ENCODE measurements around the gene EFHD1. TPM values are rescaled to one million over a fixed set of nuclear protein-coding genes. Genes with fewer than 3 reads are reported as not detected.

EFHD1 gene, protein sequence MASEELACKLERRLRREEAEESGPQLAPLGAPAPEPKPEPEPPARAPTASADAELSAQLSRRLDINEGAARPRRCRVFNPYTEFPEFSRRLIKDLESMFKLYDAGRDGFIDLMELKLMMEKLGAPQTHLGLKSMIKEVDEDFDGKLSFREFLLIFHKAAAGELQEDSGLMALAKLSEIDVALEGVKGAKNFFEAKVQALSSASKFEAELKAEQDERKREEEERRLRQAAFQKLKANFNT
- total RNA-seq (2014; rRNA removed; shearing (Covaris generic)) (3.4 and 7.0 TPM in 2 replicates), polyA plus RNA-seq (2016; fragmentation: Nextera tagmentation; extraction: Ambion mirVana) (6.2 and 6.4 TPM in 2 replicates)
- long read RNA-seq = 0 reads

DNA sequence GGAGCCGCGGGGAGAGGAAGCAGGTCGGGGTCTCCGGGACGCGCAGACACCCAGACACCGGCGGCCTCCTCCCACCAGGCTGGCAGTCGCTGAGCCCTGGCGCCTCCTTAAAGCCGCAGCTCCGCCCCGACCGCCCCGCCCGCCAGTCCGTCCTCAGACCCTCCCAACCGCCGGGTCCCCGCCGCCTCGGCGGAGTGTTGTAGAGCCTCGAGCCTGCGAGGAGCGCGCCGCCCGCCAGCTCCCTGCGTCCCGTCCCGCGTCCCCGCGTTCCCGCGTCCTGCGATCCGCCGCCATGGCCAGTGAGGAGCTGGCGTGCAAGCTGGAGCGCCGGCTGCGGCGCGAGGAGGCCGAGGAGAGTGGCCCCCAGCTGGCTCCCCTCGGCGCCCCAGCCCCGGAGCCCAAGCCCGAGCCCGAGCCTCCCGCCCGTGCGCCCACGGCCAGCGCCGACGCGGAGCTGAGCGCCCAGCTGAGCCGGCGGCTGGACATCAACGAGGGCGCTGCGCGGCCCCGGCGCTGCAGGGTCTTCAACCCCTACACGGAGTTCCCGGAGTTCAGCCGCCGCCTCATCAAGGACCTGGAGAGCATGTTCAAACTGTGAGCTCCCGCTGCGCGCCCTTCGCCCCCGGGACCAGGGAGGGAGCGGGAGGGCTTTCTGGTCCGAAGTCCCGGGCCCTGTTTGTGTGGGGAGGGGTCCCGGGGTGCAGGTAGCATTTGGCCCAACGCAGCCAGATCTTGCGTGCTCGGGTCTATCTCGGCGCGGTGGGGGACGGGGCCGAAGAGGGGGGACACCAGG lies at the start of gene EFHD1:
Gene EFHD1 (plus strand): TSS at position 192 of the 793 bp plus-strand sequence. CDS start 101 bp downstream, at position 293.
- no peaks in the 10 kb centered on the region for H3K36me3 Mint-ChIP-seq (ENCODE audit: low read depth)
- peak within 1 kb of the TSS; percentile 96 for H2AFZ ChIP-seq
- H3K27ac Mint-ChIP-seq = no peak within 1 kb of the TSS
- H4K20me1 ChIP-seq (replicated peaks; ENCODE audit: insufficient read depth) = 0 out of 2 replicates have a peak, but pooled peaks cover 8% of the 10 kb centered on the region
- no peaks in the 10 kb centered on the region for H3K36me3 ChIP-seq (ENCODE audit: insufficient read depth)
- peak within 1 kb of the TSS; percentile 67 for H3K4me3 Mint-ChIP-seq
- no peaks in the 10 kb centered on the region for H3K9me2 ChIP-seq (ENCODE audit: insufficient read depth)
- H3K9me3 Mint-ChIP-seq = no peaks in the 10 kb centered on the region; the same call in 2 of the 3 replicates
- peaks cover 9% of the 10 kb centered on the region; the same call in 2 of the 3 replicates for H3K4me1 Mint-ChIP-seq
- H3K4me2 ChIP-seq = peak within 1 kb of the TSS; percentile 93
- ATAC-seq (peak; percentile 90), DNase-seq (ENCODE audit: low spot score) (peak; percentile 89)
- H3K27ac ChIP-seq (ENCODE audit: low read depth) = no peak within 1 kb of the TSS
- H3K27me3 Mint-ChIP-seq (ENCODE audit: insufficient read depth, low read depth, poor library complexity) = peaks cover 46% of the 10 kb centered on the region
- TF ChIP-seq JUNB (IDR thresholded peaks at IDR 0.05; ENCODE audit: unreplicated experiment) (no peak), POLR2AphosphoS5 (IDR thresholded peaks at IDR 0.05; ENCODE audit: low read depth) (peak; percentile 56)
- TF ChIP-seq, protein P1, sequence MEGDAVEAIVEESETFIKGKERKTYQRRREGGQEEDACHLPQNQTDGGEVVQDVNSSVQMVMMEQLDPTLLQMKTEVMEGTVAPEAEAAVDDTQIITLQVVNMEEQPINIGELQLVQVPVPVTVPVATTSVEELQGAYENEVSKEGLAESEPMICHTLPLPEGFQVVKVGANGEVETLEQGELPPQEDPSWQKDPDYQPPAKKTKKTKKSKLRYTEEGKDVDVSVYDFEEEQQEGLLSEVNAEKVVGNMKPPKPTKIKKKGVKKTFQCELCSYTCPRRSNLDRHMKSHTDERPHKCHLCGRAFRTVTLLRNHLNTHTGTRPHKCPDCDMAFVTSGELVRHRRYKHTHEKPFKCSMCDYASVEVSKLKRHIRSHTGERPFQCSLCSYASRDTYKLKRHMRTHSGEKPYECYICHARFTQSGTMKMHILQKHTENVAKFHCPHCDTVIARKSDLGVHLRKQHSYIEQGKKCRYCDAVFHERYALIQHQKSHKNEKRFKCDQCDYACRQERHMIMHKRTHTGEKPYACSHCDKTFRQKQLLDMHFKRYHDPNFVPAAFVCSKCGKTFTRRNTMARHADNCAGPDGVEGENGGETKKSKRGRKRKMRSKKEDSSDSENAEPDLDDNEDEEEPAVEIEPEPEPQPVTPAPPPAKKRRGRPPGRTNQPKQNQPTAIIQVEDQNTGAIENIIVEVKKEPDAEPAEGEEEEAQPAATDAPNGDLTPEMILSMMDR (conservative IDR thresholded peaks at IDR 0.05; ENCODE audit: low read depth in 2 of 2) = no peak
- TF ChIP-seq, protein P2, sequence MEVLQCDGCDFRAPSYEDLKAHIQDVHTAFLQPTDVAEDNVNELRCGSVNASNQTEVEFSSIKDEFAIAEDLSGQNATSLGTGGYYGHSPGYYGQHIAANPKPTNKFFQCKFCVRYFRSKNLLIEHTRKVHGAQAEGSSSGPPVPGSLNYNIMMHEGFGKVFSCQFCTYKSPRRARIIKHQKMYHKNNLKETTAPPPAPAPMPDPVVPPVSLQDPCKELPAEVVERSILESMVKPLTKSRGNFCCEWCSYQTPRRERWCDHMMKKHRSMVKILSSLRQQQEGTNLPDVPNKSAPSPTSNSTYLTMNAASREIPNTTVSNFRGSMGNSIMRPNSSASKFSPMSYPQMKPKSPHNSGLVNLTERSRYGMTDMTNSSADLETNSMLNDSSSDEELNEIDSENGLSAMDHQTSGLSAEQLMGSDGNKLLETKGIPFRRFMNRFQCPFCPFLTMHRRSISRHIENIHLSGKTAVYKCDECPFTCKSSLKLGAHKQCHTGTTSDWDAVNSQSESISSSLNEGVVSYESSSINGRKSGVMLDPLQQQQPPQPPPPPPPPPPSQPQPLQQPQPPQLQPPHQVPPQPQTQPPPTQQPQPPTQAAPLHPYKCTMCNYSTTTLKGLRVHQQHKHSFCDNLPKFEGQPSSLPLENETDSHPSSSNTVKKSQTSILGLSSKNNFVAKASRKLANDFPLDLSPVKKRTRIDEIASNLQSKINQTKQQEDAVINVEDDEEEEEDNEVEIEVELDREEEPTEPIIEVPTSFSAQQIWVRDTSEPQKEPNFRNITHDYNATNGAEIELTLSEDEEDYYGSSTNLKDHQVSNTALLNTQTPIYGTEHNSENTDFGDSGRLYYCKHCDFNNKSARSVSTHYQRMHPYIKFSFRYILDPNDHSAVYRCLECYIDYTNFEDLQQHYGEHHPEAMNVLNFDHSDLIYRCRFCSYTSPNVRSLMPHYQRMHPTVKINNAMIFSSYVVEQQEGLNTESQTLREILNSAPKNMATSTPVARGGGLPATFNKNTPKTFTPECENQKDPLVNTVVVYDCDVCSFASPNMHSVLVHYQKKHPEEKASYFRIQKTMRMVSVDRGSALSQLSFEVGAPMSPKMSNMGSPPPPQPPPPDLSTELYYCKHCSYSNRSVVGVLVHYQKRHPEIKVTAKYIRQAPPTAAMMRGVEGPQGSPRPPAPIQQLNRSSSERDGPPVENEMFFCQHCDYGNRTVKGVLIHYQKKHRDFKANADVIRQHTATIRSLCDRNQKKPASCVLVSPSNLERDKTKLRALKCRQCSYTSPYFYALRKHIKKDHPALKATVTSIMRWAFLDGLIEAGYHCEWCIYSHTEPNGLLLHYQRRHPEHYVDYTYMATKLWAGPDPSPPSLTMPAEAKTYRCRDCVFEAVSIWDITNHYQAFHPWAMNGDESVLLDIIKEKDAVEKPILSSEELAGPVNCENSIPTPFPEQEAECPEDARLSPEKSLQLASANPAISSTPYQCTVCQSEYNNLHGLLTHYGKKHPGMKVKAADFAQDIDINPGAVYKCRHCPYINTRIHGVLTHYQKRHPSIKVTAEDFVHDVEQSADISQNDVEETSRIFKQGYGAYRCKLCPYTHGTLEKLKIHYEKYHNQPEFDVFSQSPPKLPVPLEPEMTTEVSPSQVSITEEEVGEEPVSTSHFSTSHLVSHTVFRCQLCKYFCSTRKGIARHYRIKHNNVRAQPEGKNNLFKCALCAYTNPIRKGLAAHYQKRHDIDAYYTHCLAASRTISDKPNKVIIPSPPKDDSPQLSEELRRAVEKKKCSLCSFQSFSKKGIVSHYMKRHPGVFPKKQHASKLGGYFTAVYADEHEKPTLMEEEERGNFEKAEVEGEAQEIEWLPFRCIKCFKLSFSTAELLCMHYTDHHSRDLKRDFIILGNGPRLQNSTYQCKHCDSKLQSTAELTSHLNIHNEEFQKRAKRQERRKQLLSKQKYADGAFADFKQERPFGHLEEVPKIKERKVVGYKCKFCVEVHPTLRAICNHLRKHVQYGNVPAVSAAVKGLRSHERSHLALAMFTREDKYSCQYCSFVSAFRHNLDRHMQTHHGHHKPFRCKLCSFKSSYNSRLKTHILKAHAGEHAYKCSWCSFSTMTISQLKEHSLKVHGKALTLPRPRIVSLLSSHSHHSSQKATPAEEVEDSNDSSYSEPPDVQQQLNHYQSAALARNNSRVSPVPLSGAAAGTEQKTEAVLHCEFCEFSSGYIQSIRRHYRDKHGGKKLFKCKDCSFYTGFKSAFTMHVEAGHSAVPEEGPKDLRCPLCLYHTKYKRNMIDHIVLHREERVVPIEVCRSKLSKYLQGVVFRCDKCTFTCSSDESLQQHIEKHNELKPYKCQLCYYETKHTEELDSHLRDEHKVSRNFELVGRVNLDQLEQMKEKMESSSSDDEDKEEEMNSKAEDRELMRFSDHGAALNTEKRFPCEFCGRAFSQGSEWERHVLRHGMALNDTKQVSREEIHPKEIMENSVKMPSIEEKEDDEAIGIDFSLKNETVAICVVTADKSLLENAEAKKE (CRISPR knock-in tag; IDR thresholded peaks at IDR 0.05) = no peak
- TF ChIP-seq, protein P3, sequence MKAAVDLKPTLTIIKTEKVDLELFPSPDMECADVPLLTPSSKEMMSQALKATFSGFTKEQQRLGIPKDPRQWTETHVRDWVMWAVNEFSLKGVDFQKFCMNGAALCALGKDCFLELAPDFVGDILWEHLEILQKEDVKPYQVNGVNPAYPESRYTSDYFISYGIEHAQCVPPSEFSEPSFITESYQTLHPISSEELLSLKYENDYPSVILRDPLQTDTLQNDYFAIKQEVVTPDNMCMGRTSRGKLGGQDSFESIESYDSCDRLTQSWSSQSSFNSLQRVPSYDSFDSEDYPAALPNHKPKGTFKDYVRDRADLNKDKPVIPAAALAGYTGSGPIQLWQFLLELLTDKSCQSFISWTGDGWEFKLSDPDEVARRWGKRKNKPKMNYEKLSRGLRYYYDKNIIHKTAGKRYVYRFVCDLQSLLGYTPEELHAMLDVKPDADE (IDR thresholded peaks at IDR 0.05) = no peak
- H3K4me3 ChIP-seq = peak within 1 kb of the TSS; percentile 83
- H3F3A ChIP-seq (replicated peaks; ENCODE audit: low read depth) = peaks cover 9% of the 10 kb centered on the region; the same call in 1 of the 2 replicates
- peaks cover 5% of the 10 kb centered on the region; the same call in 1 of the 2 replicates for H3K4me1 ChIP-seq (ENCODE audit: insufficient read depth)
- H3K27me3 ChIP-seq (ENCODE audit: insufficient read depth) = peaks cover 65% of the 10 kb centered on the region
- no peaks in the 10 kb centered on the region for H3K79me2 ChIP-seq (replicated peaks; ENCODE audit: insufficient read depth)

All from GM23338 (cell line).